Measurements from ENCODE around the gene CSN1S1. TPM values are rescaled to one million over a fixed set of nuclear protein-coding genes. Genes with fewer than 3 reads are reported as not detected.
"Not testable (repeated sequence)": the region's sequence is repeated elsewhere in the genome, so short reads cannot be mapped to it uniquely, and the experiment has no call there.

Gene CSN1S1, protein sequence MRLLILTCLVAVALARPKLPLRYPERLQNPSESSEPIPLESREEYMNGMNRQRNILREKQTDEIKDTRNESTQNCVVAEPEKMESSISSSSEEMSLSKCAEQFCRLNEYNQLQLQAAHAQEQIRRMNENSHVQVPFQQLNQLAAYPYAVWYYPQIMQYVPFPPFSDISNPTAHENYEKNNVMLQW
- polyA plus RNA-seq (ENCODE audit: insufficient read length in 3 of 3): not detected

DNA sequence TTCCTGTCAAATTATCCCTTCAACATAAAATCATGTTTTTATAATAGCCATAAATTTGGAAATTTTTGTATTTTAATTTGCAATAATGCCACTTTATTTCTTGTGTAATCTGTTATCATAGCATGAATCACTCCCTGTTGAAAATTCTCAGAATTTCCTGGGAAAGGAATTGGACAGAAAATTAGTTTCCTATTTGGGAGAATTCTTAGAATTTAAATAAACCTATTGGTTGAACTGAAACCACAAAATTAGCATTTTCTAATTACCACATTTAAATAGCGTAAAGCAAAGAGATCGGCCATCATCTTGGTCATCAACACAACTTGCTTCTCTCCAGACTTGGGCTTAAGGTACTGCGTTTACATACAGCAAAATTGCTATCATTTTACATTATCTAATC is at the start of gene CSN1S1:
CSN1S1 (plus strand) TSS at position 301 of the 400 bp plus-strand sequence. CDS start 1,488 bp downstream, outside the sequence.
- no peak for DNase-seq (ENCODE audit: low read depth in 3 of 3, low spot score in 2 of 3)

DNA sequence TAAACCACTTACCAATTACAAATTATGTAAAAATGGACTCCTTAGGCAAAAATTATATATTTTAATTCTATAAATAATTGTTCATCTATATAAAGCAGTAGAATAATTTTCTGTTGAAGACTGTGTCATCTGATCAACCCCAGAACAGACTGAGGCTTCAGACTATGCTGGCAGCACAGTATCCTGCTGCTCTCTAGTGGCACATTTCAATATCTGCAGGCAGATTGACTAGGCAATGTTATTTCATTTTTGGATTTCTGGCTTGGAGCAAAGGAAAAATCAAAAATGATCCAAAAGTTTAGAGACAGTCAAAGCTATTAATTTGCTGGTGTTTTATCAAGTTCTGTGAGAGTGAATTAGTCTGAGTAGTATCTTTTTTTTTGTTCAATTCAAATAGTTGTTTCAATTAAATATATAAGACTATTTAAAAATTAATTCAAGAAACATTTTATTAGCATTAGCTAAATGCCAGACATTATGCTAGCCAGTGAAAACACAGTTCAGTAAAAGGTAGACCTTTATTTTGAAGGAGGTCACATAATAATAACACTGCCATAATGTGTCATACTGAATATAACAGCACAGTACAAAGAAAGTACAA is 49.6 kb upstream of the CSN1S1 start:
- no peak for DNase-seq (ENCODE audit: low read depth in 3 of 3, low spot score in 2 of 3)

DNA sequence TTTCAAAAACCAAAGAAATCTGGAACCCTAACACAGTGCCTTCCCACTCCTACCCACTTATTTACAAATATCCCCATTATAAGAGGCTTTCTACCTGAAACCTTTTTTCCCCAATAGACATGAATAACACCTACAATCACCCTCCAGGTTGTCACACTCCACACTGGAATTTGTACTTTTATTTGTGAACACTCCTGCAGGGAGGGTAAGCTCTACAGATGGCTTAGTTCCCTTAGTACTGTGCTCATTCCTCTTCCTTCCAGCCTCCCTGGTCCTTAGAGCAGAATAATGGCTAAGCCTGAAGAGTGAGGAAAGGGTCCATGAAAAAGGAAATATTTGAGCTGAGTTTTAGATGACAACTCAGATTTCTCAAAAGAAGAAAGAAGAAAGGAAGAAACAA is 48.7 kb upstream of the CSN1S1 start:
- no peak for DNase-seq (ENCODE audit: low read depth in 3 of 3, low spot score in 2 of 3)

DNA sequence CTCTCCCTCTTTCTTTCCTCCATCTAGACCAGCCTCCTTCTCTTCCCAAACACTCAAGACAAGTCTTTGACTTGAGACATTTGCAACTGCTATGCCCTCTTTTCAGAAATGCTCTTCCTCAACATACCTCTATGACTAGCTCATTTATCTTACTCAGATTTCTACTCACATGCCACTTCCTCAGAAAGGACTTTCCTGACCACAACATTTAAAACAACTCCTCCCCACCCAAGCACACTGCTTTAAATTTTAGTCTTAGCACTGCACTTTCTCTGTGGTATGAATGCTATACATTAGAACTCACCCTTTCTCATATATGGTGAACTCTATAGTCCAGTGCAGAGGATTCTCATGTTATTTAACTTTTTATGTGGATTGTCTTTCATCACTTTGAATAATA is 42.5 kb upstream of the CSN1S1 start:
- no peak for DNase-seq (ENCODE audit: low read depth in 3 of 3, low spot score in 2 of 3)

DNA sequence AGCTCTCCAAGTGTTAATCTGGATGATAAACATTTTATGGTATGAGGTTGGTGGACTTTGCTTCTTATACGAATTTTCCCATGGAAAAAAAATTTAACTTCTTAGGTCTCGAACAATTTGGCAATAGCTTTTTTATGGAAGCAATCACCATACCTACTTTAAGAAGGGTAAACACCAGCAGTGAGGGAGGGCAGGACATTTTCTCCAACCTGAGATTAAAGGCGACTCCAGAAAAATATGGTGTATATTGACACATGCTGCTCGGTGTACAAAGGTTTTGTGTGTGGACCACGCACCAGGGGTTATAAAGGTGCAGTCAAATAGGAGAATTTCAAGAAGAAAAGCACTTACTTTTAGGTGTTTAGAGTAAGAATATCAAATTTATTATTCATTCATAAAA is 36.7 kb upstream of the CSN1S1 start:
- DNase-seq (ENCODE audit: low read depth in 3 of 3, low spot score in 2 of 3): no peak

DNA sequence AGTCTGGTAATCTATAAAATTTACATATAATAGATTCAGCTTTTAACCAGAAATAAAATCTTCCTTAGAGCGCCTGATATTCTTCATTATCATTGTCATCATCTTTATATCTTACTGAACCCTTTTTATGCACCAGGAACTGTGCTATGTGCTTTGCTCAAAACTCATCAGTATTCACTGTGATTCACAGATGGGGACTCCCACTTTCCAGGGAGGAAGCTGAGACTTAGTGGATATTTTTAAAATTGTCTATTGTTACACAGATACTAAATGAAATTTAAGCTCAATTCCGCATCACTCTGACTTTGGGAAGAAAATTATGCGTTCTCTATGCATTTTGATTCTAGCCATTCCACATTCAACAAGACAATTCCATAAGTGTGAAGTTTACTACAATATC is 36.1 kb upstream of the CSN1S1 start:
- no peak for DNase-seq (ENCODE audit: low read depth in 3 of 3, low spot score in 2 of 3)

DNA sequence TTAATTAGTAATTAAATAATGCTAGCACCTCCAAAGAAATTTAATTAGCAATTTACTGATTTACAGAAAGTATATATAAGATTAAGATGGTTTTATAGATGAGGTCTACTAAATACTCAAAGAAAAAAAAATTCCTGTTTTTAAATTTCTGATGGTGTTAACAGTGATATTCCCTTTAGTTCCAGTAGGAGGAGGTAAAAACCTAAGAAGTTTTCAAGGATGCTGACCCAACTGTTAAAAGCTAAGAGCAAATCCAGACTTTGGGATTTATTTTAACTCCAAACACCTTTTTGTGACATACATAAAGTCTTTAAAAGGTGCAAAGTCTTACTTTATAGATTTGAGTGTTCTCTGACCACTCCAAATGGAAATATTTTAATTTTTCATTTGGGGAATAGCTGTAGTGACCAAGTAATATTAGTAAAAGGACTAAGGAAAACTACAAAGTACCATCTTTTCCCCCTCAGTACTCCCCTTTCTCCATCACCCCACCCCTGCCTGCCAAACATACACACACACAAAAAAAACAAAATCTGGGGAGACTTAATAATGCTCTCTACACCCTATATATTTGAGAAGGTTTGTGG is 34.2 kb upstream of the CSN1S1 start:
- DNase-seq (ENCODE audit: low read depth in 3 of 3, low spot score in 2 of 3): no peak

DNA sequence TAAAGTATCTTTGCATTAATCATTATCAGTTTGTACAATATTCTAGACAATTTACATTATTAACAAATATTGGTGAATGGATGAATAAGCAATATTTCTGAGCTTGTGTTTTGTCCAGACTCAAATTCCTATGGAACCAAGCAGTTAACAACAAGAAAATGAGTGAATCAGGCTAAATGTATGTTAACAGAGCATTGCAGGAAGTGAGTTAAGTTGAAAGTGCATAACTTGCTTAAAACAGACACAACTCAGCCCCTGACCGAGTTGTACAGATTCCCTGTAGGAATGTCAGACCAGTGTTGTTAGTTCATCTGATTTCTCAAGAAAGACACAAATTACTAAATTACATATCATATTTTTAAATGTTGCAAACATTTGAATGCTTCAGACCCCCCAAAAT is 23.7 kb upstream of the CSN1S1 start:
- no peak for DNase-seq (ENCODE audit: low read depth in 3 of 3, low spot score in 2 of 3)

DNA sequence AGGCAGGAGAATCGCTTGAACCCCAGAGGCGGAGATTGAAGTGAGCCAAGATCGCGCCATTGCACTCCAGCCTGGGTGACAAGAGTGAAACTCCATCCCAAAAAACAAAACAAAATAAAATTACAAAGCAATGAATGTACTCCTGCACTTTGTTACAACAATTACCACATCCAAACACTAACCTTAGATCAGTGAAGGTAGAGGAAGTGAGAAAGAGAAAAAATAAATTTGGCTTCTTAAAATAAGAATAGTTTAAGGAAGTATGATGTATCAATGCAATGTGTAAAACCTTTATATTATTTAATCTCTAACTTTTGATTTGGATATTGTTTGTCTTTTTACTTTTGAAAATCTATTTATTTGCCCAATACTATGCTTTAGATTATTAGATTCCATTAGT is 21.7 kb upstream of the CSN1S1 start:
- no peak for DNase-seq (ENCODE audit: low read depth in 3 of 3, low spot score in 2 of 3)

DNA sequence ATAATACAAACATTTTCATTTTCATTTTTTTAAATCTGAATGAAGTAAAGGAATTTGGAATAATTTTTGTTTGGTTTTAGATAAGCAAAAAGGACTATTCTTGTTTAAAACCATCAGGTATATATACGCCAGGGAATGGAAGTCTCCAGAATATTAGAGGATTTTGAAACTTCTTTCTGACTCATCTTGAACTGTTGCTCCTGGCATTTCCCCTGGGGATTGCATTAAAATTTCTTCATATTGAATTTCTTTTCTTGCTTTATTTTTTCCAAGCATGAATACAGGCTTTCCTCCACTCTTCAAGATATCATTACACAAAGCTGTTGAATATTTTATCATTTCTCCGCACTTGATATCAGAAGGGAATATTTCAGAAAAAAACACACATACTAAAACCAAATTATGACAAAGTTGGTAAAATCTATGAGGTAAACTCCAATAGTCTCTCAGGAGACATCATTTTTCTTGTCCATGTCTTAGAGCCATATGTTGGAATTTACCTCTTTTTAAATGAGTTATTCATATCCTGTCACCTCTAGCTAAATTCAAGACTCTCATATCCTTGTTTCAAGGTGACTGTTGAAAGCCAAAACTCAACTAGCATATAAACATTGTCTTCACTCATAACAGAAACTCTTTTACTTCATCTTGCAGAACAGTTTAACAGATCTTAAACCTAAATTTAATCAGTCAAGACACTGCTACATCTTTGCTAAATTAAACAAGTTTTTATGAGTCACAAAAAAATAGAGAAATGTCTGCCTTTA is 20.7 kb upstream of the CSN1S1 start:
- no peak for DNase-seq (ENCODE audit: low read depth in 3 of 3, low spot score in 2 of 3)

DNA sequence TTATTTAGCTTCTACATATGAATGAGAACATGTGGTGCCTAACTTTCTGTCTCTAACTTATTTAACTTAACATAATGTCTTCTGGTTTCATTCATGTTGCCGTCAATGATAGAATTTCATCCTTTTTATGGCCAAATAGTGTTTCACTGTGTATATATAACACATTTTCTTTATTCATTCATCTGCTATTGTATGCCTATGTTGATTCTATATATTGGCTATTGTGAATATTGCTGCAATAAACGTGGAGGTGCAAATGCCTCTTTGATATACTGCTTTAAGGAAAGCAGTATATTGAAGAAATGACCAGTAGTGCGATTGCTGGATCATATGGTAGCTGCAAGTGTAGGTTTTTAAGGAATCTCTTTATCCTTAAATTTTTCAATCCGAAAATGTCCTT is 10.0 kb upstream of the CSN1S1 start:
- DNase-seq (ENCODE audit: low read depth in 3 of 3, low spot score in 2 of 3): no peak

DNA sequence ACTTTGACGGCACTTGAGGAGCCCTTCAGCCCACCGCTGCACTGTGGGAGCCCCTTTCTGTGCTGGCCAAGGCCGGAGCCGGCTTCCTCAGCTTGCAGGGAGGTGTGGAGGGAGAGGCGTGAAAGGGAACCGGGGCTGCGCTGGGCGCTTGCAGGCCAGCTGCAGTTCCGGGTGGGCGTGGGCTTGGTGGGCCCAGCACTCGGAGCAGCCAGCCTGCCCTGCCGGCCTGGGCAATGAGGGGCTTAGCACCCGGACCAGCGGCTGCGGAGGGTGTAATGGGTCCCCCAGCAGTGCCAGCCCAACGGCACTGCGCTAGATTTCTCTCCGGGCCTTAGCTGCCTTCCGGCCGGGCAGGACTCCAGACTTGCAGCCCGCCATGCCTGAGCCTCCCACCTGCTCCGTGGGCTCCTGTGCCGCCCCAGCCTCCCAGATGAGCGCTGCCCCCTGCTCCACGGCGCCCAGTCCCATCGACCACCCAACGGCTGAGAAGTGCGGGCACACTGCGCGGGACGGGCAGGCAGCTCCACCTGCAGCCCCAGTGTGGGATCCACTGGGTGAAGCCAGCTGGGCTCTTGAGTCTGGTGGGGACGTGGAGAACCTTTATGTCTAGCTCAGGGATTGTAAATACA is 7.0 kb upstream of the CSN1S1 start:
- not testable (repeated sequence) for DNase-seq (ENCODE audit: low read depth in 3 of 3, low spot score in 2 of 3)

DNA sequence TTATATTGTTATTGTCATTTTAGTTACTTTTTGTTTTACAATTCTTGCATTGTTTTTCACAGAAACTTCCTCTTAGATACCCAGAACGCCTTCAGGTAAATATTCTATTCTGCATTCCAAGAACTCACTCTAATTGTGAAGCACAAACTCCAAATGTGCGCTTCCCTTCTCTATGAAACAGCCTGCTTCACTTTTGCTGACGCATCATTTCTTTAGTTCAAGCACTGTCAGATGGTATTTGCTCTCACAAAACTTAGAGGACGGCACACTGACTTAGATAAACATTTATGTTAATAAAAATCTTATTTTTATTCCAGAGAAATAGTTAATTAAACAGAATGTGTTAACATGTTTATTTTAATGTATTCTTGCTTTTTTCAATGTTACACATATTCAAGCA is 3.3 kb downstream of the CSN1S1 start:
- no peak for DNase-seq (ENCODE audit: low read depth in 3 of 3, low spot score in 2 of 3)

DNA sequence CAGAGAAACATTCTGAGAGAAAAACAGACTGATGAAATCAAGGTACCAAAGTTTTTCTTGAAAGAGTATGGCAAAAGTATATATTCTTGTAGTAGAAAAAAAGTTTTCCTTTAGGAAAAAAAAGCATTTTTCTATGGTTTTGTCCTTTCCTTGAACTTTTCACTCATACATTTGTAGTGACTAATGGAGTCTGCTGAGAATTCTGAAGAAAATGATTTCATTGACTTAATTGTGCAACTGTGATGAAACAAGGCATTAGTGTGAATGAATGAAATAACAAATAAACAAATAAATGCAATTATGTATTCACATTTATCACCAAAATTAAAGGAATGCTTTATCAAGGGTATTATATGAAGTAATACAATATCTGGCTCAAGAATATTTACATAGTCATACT is 5.7 kb downstream of the CSN1S1 start:
- DNase-seq (ENCODE audit: low read depth in 3 of 3, low spot score in 2 of 3): no peak

DNA sequence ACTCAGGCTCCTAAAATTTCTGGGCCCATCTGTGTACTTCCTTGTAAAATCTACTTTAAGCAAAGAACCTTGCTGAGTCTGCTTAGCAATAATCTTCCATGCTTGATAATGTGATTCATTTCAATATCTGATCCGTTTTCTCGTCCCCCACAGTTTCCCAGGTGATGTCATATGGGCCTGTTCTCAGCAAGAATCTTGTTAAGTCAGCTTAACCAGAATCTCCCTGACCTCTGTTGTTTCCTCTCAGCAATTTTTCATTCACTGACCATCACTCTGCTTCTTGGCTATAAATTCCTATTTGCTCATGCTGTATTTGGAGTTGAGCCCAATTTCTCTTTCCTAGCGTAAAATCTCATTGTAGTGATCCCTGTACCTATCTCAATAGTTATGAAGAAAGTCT is 20.7 kb downstream of the CSN1S1 start:
- DNase-seq (ENCODE audit: low read depth in 3 of 3, low spot score in 2 of 3): no peak

DNA sequence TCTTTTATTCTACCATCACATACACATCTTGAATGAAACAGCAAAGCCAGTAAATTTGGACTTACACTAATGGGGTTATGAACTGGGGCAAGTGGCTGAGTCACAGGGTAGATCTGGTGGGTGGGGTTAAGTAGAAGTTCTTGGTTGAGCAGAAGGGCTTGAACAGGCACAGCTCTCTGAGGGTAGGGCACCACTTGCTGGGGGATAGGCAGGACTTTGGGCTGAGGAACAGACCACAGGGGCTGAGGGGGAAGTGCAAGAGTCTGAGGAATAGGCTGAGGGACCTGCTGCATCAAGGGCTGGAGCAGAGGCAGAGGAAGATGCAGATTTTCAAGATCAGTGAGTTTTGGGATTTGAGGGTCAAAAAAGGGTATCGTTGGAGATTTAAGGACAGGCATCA is 26.3 kb downstream of the CSN1S1 start:
- DNase-seq (ENCODE audit: low read depth in 3 of 3, low spot score in 2 of 3): no peak

DNA sequence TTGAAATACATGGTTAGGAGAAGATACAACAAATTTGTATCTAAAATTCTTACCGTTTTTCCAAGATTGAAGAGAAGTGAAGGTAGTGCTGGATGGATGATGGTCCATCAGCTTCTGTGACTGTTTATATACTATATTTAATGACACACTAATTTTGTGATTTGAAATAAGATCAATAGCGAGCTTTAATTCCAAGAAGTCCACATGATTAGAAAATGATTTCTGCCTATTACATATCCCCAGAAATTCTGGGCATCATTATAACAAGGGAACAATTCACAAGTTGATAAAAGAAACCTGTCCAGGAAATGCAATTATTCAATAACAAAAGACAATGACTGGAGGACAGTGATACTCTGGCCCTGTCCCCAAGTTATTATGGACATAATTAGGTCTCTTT is 34.8 kb downstream of the CSN1S1 start, which contains the start of gene CSN2:
CSN2 (minus strand) TSS at position 101 of the 400 bp plus-strand sequence. CDS start 4,733 bp downstream, outside the sequence.
- no peak for DNase-seq (ENCODE audit: low read depth in 3 of 3, low spot score in 2 of 3)

DNA sequence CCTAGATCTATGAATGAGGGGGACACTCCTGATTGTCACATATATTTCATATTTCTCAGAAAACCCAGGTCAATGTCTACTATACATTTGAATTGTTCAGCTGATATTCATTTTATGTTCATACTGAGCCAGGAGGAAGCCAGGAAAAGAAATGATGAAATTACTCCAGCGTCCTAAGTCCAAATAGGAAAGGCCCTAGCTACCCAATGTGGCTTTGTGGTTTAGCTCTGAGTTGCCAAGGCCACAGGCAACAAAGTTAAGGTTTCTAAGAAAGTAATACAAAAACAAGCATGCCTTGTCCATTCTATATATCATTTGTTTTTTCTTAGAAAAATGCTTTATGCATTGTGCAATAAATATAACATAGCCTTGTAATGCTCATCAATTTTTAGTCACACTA is 39.2 kb downstream of the CSN1S1 start:
- no peak for DNase-seq (ENCODE audit: low read depth in 3 of 3, low spot score in 2 of 3)

DNA sequence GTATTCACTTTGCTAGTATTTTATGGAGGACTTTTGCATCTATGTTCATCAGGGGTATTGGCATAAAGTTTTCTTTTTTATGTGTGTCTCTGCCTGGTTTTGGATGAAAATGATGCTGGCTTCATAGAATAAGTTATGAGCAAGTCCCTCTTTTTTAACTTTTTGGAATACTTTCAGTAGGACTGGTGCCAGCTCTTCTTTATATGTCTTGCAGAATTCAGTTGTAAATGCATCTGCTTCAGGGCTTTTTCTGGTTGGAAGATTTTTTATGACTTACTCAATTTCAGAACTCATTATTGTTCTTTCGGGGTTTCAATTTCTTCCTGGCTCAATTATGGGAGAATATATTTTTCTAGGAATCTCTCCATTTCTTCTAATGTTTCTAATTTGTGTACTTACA is 43.8 kb downstream of the CSN1S1 start:
- DNase-seq (ENCODE audit: low read depth in 3 of 3, low spot score in 2 of 3): no peak

DNA sequence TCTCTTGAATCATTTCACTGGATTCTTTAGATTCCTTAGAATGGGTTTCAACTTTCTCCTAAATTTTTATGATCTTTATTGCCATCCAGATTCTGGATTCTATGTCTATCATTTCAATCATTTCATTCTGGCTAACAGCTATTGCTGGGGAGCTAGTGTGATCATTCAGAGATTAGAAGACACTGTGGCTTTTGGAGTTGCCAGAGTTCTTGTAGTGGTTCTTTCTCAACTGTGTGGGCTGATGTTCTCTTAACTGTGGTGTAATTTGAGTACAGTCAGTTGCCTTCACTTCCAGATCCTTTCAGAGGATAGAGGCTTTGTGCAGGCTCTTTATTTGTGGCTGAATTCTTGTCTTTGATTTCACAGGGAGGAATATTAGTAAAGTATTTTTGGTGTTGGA is 46.7 kb downstream of the CSN1S1 start:
- DNase-seq (ENCODE audit: low read depth in 3 of 3, low spot score in 2 of 3): no peak

DNA sequence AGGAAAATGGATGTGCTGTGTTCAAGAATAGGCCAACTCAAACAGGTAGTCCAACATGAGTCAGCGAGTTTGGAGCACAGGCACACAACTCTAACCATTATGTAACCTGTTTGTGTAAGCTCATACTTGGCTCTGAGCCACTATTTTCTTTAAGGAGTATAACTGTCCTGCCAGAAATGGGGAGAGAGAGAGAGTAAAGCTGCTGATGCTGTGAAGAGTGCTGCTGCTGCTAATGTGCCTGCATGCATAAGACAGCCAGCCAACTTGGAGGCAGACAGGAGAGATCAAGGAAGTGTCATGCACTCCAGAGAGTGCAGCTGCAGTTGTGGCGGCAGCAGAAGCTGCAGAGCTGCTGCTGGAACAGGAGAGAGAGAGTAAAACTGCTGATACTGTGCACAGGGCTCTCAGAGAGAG is 53.2 kb downstream of the CSN1S1 start:
- DNase-seq (ENCODE audit: low read depth in 3 of 3, low spot score in 2 of 3): peak; percentile 0 to 9 (median 3)

All from right renal cortex interstitium (tissue), 3 donors.